ENCODE data around the gene IQSEC1.

IQSEC1 gene

GRCh38 chr3:13111873-13112520 lies 38.8 kb upstream of the IQSEC1 start:
- no peak for TF ChIP-seq CTCF (IDR thresholded peaks at IDR 0.05; ENCODE audit: extremely low read depth, missing control alignments)
- no peak for DNase-seq (ENCODE audit: low spot score)

- DNase-seq (ENCODE audit: low spot score), result no peak
Observed at GRCh38 chr3:13111173-13111872, 38.1 kb upstream of the IQSEC1 start.

GRCh38 chr3:13110678-13111116 lies 37.5 kb upstream of the IQSEC1 start:
- peak; percentile 79 for DNase-seq (ENCODE audit: low spot score)
- no peak for TF ChIP-seq CTCF (IDR thresholded peaks at IDR 0.05; ENCODE audit: extremely low read depth, missing control alignments)

More at GRCh38 chr3:13111173-13111872, 38.1 kb upstream of the IQSEC1 start:
- no peak for TF ChIP-seq CTCF (IDR thresholded peaks at IDR 0.05; ENCODE audit: extremely low read depth, missing control alignments)

GRCh38 chr3:13109516-13109915 lies 36.3 kb upstream of the IQSEC1 start:
- DNase-seq (ENCODE audit: low spot score), result no peak
- TF ChIP-seq CTCF (IDR thresholded peaks at IDR 0.05; ENCODE audit: extremely low read depth, missing control alignments), result no peak

- TF ChIP-seq CTCF (IDR thresholded peaks at IDR 0.05; ENCODE audit: extremely low read depth, missing control alignments), result no peak
- no peak for DNase-seq (ENCODE audit: low spot score)
Observed at GRCh38 chr3:13108861-13109260, 35.6 kb upstream of the IQSEC1 start.

- no peak for DNase-seq (ENCODE audit: low spot score)
- TF ChIP-seq CTCF (IDR thresholded peaks at IDR 0.05; ENCODE audit: extremely low read depth, missing control alignments), result no peak
Observed at GRCh38 chr3:13107661-13108060, 34.4 kb upstream of the IQSEC1 start.

- TF ChIP-seq CTCF (IDR thresholded peaks at IDR 0.05; ENCODE audit: extremely low read depth, missing control alignments), result no peak
- DNase-seq (ENCODE audit: low spot score), result no peak
Observed at GRCh38 chr3:13106308-13107001, 33.2 kb upstream of the IQSEC1 start.

Measured in GM20000 (cell line).